Transverse colon (tissue), 4 donors: ENCODE data around the gene MAP6. TPM values are rescaled to one million over a fixed set of nuclear protein-coding genes. Genes with fewer than 3 reads are reported as not detected.
"Not testable (repeated sequence)": the region's sequence is repeated elsewhere in the genome, so short reads cannot be mapped to it uniquely, and the experiment has no call there.

Source experiments
- DNase-seq: peaks from one replicate; pipeline ENCODE4 v3.0.0-alpha.2; 2019
- H3K27ac ChIP-seq, 4 donors: fragments of 200-600 bp; sonication (generic); 2 replicates each; pipeline ENCODE4 v1.5.1; 2016 to 2018; ENCODE audit warnings: inconsistent platforms in 4 of 4
- H3K27me3 ChIP-seq: fragments of 200-600 bp; sonication (generic); 2 replicates; pipeline ENCODE4 v1.5.1; 2017; ENCODE audit warnings: inconsistent platforms
- H3K36me3 ChIP-seq, 4 donors: fragments of 200-600 bp; sonication (generic); 2 replicates each; pipeline ENCODE4 v1.5.1; 2017 to 2019; ENCODE audit warnings: inconsistent platforms in 4 of 4
- H3K4me1 ChIP-seq, 4 donors: fragments of 200-600 bp; sonication (generic); 2 replicates each; pipeline ENCODE4 v1.5.1; 2017 to 2020; ENCODE audit warnings: inconsistent platforms in 4 of 4
- H3K4me3 ChIP-seq, 4 donors: fragments of 200-600 bp; sonication (generic); 1 replicate in 1 of 4; 2 replicates in 3 of 4; pipeline versions ENCODE4 v1.5.1 to v1.6.1; 2017 to 2019; ENCODE audit warnings: inconsistent platforms in 4 of 4
- H3K9me3 ChIP-seq, 2 donors: fragments of 200-600 bp; sonication (generic); 2 replicates each; pipeline ENCODE4 v1.5.1; 2017 to 2019; ENCODE audit warnings: inconsistent platforms in 2 of 2
- CTCF ChIP-seq, 5 experiments: fragments of 200-600 bp in 3 of 5; fragments of 450-650 bp in 2 of 5; sonication (generic) in 3 of 5; IDR thresholded peaks; 1 replicate in 2 of 5; 2 replicates in 3 of 5; pipeline ENCODE4 v1.5.1; 2016 to 2017; ENCODE audit warnings: antibody characterized with exemption in 5 of 5, inconsistent platforms in 3 of 5, mild to moderate bottlenecking in 2 of 5, moderate library complexity in 1 of 5
- EP300 ChIP-seq: sonication (generic); formaldehyde crosslinking; IDR thresholded peaks from one replicate; pipeline ENCODE4 v1.6.1; 2017; ENCODE audit warnings: antibody characterized with exemption, low read depth
- POLR2A ChIP-seq: fragments of 450-650 bp; IDR thresholded peaks from one replicate; pipeline ENCODE4 v1.6.1; 2016; ENCODE audit warnings: antibody characterized with exemption, mild to moderate bottlenecking, moderate library complexity
- POLR2AphosphoS5 ChIP-seq, 3 donors: sonication (generic); formaldehyde crosslinking; IDR thresholded peaks; one replicate each; pipeline ENCODE4 v1.6.1; 2016; ENCODE audit warnings: antibody characterized with exemption in 3 of 3
- WGBS, 2 donors: methylation state at CpG; one replicate each; pipeline ENCODE4 v1.1.5; 2018; ENCODE audit warnings: low coverage in 1 of 2; 5-methylcytosine and 5-hydroxymethylcytosine counted together
- in situ Hi-C, 4 donors: fragments of 200-750 bp; cut with MboI; loops; one replicate each; pipeline versions ENCODE4 v1.15.0 to v1.15.1; 2017; ENCODE audit warnings: low sequenced_read_pairs in 3 of 4, low pct_ligation_motif_present in 1 of 4, low pct_unique_long_range_greater_than_20kb in 1 of 4
- intact Hi-C: fragments of 100-400 bp; cut with DNase I; formaldehyde crosslinking; loops from one replicate; pipeline ENCODE4 v1.15.1; 2023; ENCODE audit warnings: low total_unique reads
- total RNA-seq, 4 donors: library from RNA; depleted of rRNA; stranded (reverse); fragments of >200 nt; gene quantifications; one replicate each; pipeline ENCODE4 v1.1.0, GENCODE V29; 2016

The MAP6 gene
- total RNA-seq, 4 donors from 2014 or later: 1.9 to 6.4 (median 3.0) TPM

- 64% methylated on average over 2 of the region's 2 CpGs; no CpG with 5 or more reads in 1 of the 2 donors for WGBS, 2 donors
- Histone ChIP-seq H3K27ac (no peak overlapping the region), H3K9me3 (no peaks in the 10 kb centered on the region), H3K36me3 (no peaks in the 10 kb centered on the region), H3K4me1 (peaks cover 0 to 2% (median under 1%) of the 10 kb centered on the region in 4 donors), H3K4me3 (no peak overlapping the region), H3K27me3 (no peaks in the 10 kb centered on the region)
- no peak for TF ChIP-seq POLR2A
- no peak for TF ChIP-seq EP300
- TF ChIP-seq POLR2AphosphoS5 (IDR thresholded peaks at IDR 0.05): no peak
- no peak for TF ChIP-seq CTCF (IDR thresholded peaks at IDR 0.05)
- no peak for DNase-seq
- in situ Hi-C loops (no loop called here), intact Hi-C loops (no loop called here)
Measured at GRCh38 chr11:75700940-75701339, 32.1 kb upstream of the MAP6 start.

- H3K9me3 ChIP-seq: peaks cover 0 to 4% of the 10 kb centered on the region in 2 donors
- intact Hi-C loops (no loop called here), in situ Hi-C loops (no loop called here)
- H3K4me1 ChIP-seq: no peaks in the 10 kb centered on the region
- WGBS, 2 donors: 77 to 81% methylated on average over 3 to 4 of the region's 4 CpGs
- no peaks in the 10 kb centered on the region for H3K36me3 ChIP-seq
- no peaks in the 10 kb centered on the region for H3K27me3 ChIP-seq
- no peak overlapping the region for H3K27ac ChIP-seq
- H3K4me3 ChIP-seq: no peak overlapping the region
- no peak for TF ChIP-seq CTCF (IDR thresholded peaks at IDR 0.05)
- no peak for TF ChIP-seq EP300
- TF ChIP-seq POLR2AphosphoS5 (IDR thresholded peaks at IDR 0.05): no peak
- TF ChIP-seq POLR2A: no peak
- DNase-seq: no peak
Measured at GRCh38 chr11:75697906-75698581, 29.2 kb upstream of the MAP6 start.

DNA sequence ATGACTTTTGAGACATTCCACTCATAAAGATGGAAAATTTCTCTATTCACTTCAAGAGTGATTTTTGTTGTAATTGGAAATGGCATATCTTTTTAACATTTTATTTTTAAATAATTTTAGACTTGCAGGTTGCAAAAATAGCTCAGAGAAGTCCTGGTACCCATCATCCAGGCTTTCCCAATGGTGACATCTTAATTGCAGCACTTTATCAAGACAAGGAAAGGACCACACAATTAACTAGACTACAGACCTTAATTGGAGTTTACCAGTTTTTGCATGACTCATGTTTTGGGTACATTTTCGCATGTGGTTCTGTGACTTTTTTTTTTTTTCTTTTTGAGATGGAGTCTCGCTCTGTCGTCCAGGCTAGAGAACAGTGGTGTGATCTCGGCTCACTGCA lies 23.0 kb upstream of the MAP6 start:
- Histone ChIP-seq H3K4me1 (no peaks in the 10 kb centered on the region), H3K27me3 (no peaks in the 10 kb centered on the region), H3K36me3 (no peaks in the 10 kb centered on the region), H3K4me3 (no peak overlapping the region), H3K27ac (no peak overlapping the region), H3K9me3 (peaks cover 0 to 4% of the 10 kb centered on the region in 2 donors)
- in situ Hi-C loops: no loop called here
- WGBS, 2 donors: 66% methylated on average over 4 of the region's 4 CpGs; no CpG with 5 or more reads in 1 of the 2 donors
- no peak for DNase-seq
- intact Hi-C loops: no loop called here
- TF ChIP-seq POLR2AphosphoS5 (IDR thresholded peaks at IDR 0.05): peak in 2 of 3 donors; percentile 24 to 78
- TF ChIP-seq CTCF (IDR thresholded peaks at IDR 0.05): no peak
- TF ChIP-seq EP300: no peak
- no peak for TF ChIP-seq POLR2A

DNA sequence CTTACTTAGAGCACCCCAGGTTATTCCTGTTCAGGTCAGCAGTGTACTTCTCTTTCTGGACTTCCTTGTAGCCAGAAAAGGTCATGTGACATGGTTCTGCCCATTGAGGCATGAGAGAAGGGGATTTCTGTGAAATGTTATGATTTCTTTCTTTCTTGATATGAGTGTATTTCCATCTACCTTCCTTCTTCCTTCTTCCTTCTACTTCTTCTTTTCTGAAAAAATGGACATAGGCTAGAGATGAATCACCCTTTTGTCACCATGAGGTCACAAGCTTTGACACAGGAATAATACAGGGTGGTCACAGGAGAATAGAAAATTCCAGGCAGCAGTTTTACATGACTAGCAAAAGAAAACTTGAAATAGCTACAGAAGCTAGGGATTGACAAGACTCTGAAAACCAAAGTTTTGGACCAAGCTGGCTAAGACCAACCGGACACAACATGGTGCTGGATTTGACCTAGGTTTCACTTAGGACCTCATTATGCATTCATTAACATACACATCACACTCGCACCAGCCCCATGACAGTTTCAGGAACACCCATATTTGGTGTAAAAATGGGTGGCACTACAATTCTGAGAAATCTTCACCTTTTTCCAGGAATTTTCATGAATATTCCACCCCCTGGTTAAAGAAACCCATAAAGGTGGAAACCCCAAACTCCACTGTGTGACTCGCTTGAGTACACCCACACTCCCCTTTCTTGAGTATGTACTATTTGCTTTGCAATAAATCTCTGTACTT lies 21.2 kb upstream of the MAP6 start:
- TF ChIP-seq EP300 (no peak), POLR2A (no peak), POLR2AphosphoS5 (IDR thresholded peaks at IDR 0.05) (no peak), CTCF (IDR thresholded peaks at IDR 0.05) (no peak)
- H3K36me3 ChIP-seq: no peaks in the 10 kb centered on the region
- intact Hi-C loops: no loop called here
- no peaks in the 10 kb centered on the region for H3K4me1 ChIP-seq
- 70 to 77% methylated on average over 2 to 3 of the region's 3 CpGs for WGBS, 2 donors
- no peak overlapping the region for H3K27ac ChIP-seq
- DNase-seq: no peak
- in situ Hi-C loops: no loop called here
- no peak overlapping the region for H3K4me3 ChIP-seq
- H3K9me3 ChIP-seq: peaks cover 0 to 9% of the 10 kb centered on the region in 2 donors
- H3K27me3 ChIP-seq: no peaks in the 10 kb centered on the region

GRCh38 chr11:75683856-75684255 lies 15.0 kb upstream of the MAP6 start:
- DNase-seq, H3K36me3 ChIP-seq, intact Hi-C loops, in situ Hi-C loops, H3K27ac ChIP-seq, H3K4me3 ChIP-seq, H3K4me1 ChIP-seq: not testable (repeated sequence)
- H3K27me3 ChIP-seq: peaks cover 29% of the 10 kb centered on the region
- H3K9me3 ChIP-seq: peaks cover 0 to 12% of the 10 kb centered on the region in 2 donors
- 55 to 91% methylated on average over 1 of the region's 1 CpG for WGBS, 2 donors
